ENCODE results near the gene MT1B.

Gene MT1B

DNA sequence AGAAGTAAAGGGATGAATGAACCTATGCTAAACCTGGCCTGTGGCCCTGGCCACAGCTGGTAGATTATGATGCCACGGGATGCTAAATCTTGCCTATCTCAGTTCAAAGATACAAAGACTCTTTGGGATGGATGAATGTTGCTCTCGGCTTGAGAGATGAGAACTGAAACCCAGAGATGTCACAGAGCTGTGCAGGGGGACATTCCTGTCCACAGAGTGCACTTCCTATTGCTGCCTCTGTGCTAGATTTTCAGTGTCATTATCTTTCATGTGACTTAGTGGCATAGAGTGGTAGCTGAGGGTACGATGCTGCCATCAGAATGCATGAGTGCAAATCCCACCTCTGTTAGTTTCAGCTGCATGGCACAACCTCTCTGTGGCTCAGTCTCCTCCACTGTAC is 21.6 kb upstream of the MT1B start:
- Histone ChIP-seq H3K79me2 (ENCODE audit: control insufficient read depth, low read length) (no peaks in the 10 kb centered on the region), H4K20me1 (ENCODE audit: control insufficient read depth, insufficient read depth, low read depth, low read length) (no peaks in the 10 kb centered on the region), H3F3A (ENCODE audit: control insufficient read depth, insufficient read depth) (no peaks in the 10 kb centered on the region), H3K4me2 (ENCODE audit: low read length) (no peak overlapping the region), H3K9me3 (ENCODE audit: control insufficient read depth, insufficient read depth, low read length) (no peaks in the 10 kb centered on the region), H3K4me1 (ENCODE audit: control insufficient read depth, low read length) (no peaks in the 10 kb centered on the region), H3K4me3 (ENCODE audit: low read length) (no peak overlapping the region), H3K27me3 (ENCODE audit: control insufficient read depth, low read length) (peaks cover 53% of the 10 kb centered on the region), H3K9me2 (replicated peaks; ENCODE audit: control insufficient read depth, low read length) (no peaks in the 10 kb centered on the region), H3K27ac (ENCODE audit: low read depth, low read length) (no peak overlapping the region), H3K36me3 (ENCODE audit: control insufficient read depth, low read length) (no peaks in the 10 kb centered on the region)
- no peak for TF ChIP-seq EZH2phosphoT487 (IDR thresholded peaks at IDR 0.05; ENCODE audit: borderline replicate concordance, low read length)
- TF ChIP-seq, protein P1, sequence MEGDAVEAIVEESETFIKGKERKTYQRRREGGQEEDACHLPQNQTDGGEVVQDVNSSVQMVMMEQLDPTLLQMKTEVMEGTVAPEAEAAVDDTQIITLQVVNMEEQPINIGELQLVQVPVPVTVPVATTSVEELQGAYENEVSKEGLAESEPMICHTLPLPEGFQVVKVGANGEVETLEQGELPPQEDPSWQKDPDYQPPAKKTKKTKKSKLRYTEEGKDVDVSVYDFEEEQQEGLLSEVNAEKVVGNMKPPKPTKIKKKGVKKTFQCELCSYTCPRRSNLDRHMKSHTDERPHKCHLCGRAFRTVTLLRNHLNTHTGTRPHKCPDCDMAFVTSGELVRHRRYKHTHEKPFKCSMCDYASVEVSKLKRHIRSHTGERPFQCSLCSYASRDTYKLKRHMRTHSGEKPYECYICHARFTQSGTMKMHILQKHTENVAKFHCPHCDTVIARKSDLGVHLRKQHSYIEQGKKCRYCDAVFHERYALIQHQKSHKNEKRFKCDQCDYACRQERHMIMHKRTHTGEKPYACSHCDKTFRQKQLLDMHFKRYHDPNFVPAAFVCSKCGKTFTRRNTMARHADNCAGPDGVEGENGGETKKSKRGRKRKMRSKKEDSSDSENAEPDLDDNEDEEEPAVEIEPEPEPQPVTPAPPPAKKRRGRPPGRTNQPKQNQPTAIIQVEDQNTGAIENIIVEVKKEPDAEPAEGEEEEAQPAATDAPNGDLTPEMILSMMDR (IDR thresholded peaks at IDR 0.05; ENCODE audit: low read depth, low read length, poor library complexity, severe bottlenecking): no peak

DNA sequence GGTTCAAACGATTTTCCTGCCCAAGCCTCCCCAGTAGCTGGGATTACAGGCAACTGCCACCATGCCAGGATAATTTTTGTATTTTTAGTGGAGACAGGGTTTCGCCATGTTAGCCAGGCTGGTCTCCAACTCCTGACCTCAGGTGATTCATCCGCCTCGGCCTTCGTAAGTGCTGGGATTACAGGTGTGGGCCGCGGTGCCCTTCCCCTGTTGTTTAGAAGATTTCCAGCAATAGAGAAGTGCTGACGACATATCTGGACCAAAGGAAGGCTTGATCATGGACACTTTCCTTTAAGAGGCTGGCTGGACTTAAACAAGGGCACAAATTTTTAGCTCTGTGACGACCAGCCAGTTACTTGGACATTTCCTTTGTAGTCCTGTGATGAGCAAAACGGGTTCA is 20.5 kb upstream of the MT1B start:
- Histone ChIP-seq H4K20me1 (ENCODE audit: control insufficient read depth, insufficient read depth, low read depth, low read length) (no peaks in the 10 kb centered on the region), H3K27me3 (ENCODE audit: control insufficient read depth, low read length) (peaks cover 56% of the 10 kb centered on the region), H3K9me2 (replicated peaks; ENCODE audit: control insufficient read depth, low read length) (no peaks in the 10 kb centered on the region), H3K4me2 (ENCODE audit: low read length) (no peak overlapping the region), H3K27ac (ENCODE audit: low read depth, low read length) (no peak overlapping the region), H3K9me3 (ENCODE audit: control insufficient read depth, insufficient read depth, low read length) (no peaks in the 10 kb centered on the region), H3K4me3 (ENCODE audit: low read length) (no peak overlapping the region), H3F3A (ENCODE audit: control insufficient read depth, insufficient read depth) (no peaks in the 10 kb centered on the region), H3K36me3 (ENCODE audit: control insufficient read depth, low read length) (no peaks in the 10 kb centered on the region), H3K79me2 (ENCODE audit: control insufficient read depth, low read length) (no peaks in the 10 kb centered on the region), H3K4me1 (ENCODE audit: control insufficient read depth, low read length) (no peaks in the 10 kb centered on the region)
- no peak for TF ChIP-seq EZH2phosphoT487 (IDR thresholded peaks at IDR 0.05; ENCODE audit: borderline replicate concordance, low read length)
- TF ChIP-seq, protein P1 (IDR thresholded peaks at IDR 0.05; ENCODE audit: low read depth, low read length, poor library complexity, severe bottlenecking): no peak

DNA sequence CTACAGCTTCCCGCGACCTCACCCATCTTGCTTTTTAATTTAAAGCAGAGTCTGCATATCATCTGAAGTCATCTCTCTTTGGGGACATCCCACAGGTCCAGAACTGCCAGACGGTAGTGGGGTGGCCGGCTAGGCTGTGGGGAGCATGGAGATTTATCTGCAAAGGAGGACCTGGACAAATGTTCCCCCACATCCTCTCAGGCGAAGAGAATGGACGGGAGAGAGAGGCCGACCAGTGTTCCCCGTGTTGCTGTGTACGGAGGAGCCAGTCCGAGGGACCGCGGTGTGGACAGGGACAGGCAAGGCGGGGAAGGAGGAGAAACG is 19.9 kb upstream of the MT1B start:
- no peaks in the 10 kb centered on the region for H3K9me2 ChIP-seq (replicated peaks; ENCODE audit: control insufficient read depth, low read length)
- H3K36me3 ChIP-seq (ENCODE audit: control insufficient read depth, low read length): no peaks in the 10 kb centered on the region
- no peaks in the 10 kb centered on the region for H3F3A ChIP-seq (ENCODE audit: control insufficient read depth, insufficient read depth)
- H3K9me3 ChIP-seq (ENCODE audit: control insufficient read depth, insufficient read depth, low read length): no peaks in the 10 kb centered on the region
- no peak overlapping the region for H3K4me2 ChIP-seq (ENCODE audit: low read length)
- no peak for TF ChIP-seq EZH2phosphoT487 (IDR thresholded peaks at IDR 0.05; ENCODE audit: borderline replicate concordance, low read length)
- TF ChIP-seq, protein P1 (IDR thresholded peaks at IDR 0.05; ENCODE audit: low read depth, low read length, poor library complexity, severe bottlenecking): no peak
- no peaks in the 10 kb centered on the region for H3K79me2 ChIP-seq (ENCODE audit: control insufficient read depth, low read length)
- peaks cover 55% of the 10 kb centered on the region for H3K27me3 ChIP-seq (ENCODE audit: control insufficient read depth, low read length)
- no peak overlapping the region for H3K27ac ChIP-seq (ENCODE audit: low read depth, low read length)
- no peak overlapping the region for H3K4me3 ChIP-seq (ENCODE audit: low read length)
- H3K4me1 ChIP-seq (ENCODE audit: control insufficient read depth, low read length): no peaks in the 10 kb centered on the region
- no peaks in the 10 kb centered on the region for H4K20me1 ChIP-seq (ENCODE audit: control insufficient read depth, insufficient read depth, low read depth, low read length)
